Tibial nerve (tissue), 4 donors: ENCODE data around the gene MESP2. TPM values are rescaled to one million over a fixed set of nuclear protein-coding genes. Genes with fewer than 3 reads are reported as not detected.
A peak's percentile ranks its signal among the peaks of the same experiment; 100 is the strongest.

Experiments
- DNase-seq, 2 donors: peaks; one replicate each; pipeline ENCODE4 v3.0.0-alpha.2; 2019; ENCODE audit warnings: low spot score in 2 of 2
- H3K27ac ChIP-seq, 4 donors: fragments of 200-600 bp; sonication (generic) in 3 of 4; one replicate each; pipeline ENCODE4 v1.5.1; 2017 to 2019; ENCODE audit warnings: mild to moderate bottlenecking in 1 of 4
- H3K27me3 ChIP-seq, 2 donors: fragments of 200-600 bp; sonication (generic) in 1 of 2; one replicate each; pipeline versions ENCODE4 v1.5.1 to v1.6.0; 2017 to 2019
- H3K36me3 ChIP-seq, 3 donors: fragments of 200-600 bp; sonication (generic); one replicate each; pipeline ENCODE4 v1.5.1; 2018 to 2019
- H3K4me1 ChIP-seq, 4 donors: fragments of 200-600 bp; sonication (generic) in 3 of 4; one replicate each; pipeline ENCODE4 v1.5.1; 2017 to 2019
- H3K4me3 ChIP-seq, 4 donors: fragments of 200-600 bp; sonication (generic) in 3 of 4; one replicate each; pipeline ENCODE4 v1.5.1; 2017 to 2019; ENCODE audit warnings: mild to moderate bottlenecking in 1 of 4, moderate library complexity in 1 of 4
- H3K9me3 ChIP-seq, 4 donors: fragments of 200-600 bp; sonication (generic) in 3 of 4; one replicate each; pipeline ENCODE4 v1.5.1; 2017 to 2019
- EP300 ChIP-seq, 2 donors: sonication (generic); formaldehyde crosslinking; IDR thresholded peaks; one replicate each; pipeline ENCODE4 v1.6.1; 2017; ENCODE audit warnings: antibody characterized with exemption in 2 of 2, mild to moderate bottlenecking in 1 of 2
- POLR2A ChIP-seq, 2 donors: fragments of 450-650 bp; IDR thresholded peaks; one replicate each; pipeline ENCODE4 v1.6.1; 2017; ENCODE audit warnings: antibody characterized with exemption in 2 of 2, mild to moderate bottlenecking in 2 of 2, moderate library complexity in 2 of 2
- WGBS, 2 donors: methylation state at CpG; one replicate each; pipeline ENCODE4 v1.1.5; 2018; 5-methylcytosine and 5-hydroxymethylcytosine counted together
- total RNA-seq, 4 donors: library from RNA; depleted of rRNA; stranded (reverse); fragments of >200 nt; gene quantifications; one replicate each; pipeline ENCODE4 v1.1.0, GENCODE V29; 2016
- TF ChIP-seq, protein P1 (sequence below), 5 experiments: fragments of 200-600 bp in 3 of 5; fragments of 450-650 bp in 2 of 5; sonication (generic) in 3 of 5; IDR thresholded peaks; one replicate each; pipeline ENCODE4 v1.5.1; 2016 to 2019; ENCODE audit warnings: antibody characterized with exemption in 5 of 5, mild to moderate bottlenecking in 3 of 5, moderate library complexity in 2 of 5

The MESP2 gene
- total RNA-seq, 4 donors from 2014 or later = 1.5 TPM; not detected in 3

DNA sequence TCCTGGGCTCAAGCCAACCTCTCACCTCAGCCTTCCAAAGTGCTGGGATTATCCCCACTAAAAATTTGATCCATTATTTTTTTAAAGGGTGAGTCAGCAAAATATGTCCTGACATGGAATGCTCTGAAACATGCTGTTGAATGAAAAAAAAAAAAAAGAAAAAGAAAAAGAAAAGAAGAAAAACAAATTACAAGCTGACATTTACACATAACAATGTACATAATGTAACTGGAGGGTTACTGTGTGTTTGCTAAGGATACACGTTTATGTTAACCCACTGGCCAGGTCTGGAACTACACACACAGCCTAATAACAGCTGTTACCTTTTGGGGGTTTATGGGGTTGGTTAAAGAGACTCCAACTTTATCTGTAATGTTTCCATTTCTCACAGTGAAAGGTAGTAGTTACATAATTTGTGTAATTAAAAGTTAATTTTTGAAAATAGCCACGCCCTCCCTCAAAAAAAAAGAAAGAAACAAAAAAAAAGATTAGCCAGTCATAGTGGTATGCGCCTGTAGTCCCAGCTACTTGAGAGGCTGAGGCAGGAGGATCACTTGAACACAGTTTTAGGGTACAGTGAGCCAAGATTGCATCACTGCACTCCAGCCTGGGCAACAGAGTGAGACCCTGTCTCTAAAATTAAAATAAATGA, 3.1 kb upstream of the MESP2 start:
- no peak overlapping the region for H3K27ac ChIP-seq
- 66 to 67% methylated on average over 3 of the region's 3 CpGs for WGBS, 2 donors

DNA sequence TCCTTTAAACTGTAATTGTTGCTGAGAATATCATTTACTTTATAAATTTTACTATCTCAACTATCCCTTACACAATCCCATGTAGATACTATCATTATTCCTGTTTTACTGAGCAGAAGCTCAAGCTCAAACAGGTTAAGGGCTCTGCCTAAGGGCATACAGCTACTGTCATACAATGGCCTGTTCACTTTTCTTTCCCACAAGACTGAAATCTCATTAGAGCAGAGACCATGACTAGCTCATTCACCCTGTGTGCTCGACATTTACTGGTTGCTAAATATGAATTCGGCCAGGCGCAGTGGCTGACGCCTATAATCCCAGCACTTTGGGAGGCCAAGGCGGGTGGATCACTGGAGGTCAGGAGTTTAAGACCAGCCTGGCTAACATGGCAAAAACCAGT, 1.6 kb upstream of the MESP2 start:
- no peak overlapping the region for H3K27ac ChIP-seq
- DNase-seq = no peak
- no peaks in the 10 kb centered on the region for H3K27me3 ChIP-seq
- 88 to 90% methylated on average over 5 of the region's 5 CpGs for WGBS, 2 donors
- no peaks in the 10 kb centered on the region for H3K36me3 ChIP-seq
- no peaks in the 10 kb centered on the region for H3K9me3 ChIP-seq
- TF ChIP-seq, protein P1, sequence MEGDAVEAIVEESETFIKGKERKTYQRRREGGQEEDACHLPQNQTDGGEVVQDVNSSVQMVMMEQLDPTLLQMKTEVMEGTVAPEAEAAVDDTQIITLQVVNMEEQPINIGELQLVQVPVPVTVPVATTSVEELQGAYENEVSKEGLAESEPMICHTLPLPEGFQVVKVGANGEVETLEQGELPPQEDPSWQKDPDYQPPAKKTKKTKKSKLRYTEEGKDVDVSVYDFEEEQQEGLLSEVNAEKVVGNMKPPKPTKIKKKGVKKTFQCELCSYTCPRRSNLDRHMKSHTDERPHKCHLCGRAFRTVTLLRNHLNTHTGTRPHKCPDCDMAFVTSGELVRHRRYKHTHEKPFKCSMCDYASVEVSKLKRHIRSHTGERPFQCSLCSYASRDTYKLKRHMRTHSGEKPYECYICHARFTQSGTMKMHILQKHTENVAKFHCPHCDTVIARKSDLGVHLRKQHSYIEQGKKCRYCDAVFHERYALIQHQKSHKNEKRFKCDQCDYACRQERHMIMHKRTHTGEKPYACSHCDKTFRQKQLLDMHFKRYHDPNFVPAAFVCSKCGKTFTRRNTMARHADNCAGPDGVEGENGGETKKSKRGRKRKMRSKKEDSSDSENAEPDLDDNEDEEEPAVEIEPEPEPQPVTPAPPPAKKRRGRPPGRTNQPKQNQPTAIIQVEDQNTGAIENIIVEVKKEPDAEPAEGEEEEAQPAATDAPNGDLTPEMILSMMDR (IDR thresholded peaks at IDR 0.05) = no peak
- TF ChIP-seq POLR2A (IDR thresholded peaks at IDR 0.05) = no peak
- TF ChIP-seq EP300 (IDR thresholded peaks at IDR 0.05) = no peak
- no peak overlapping the region for H3K4me3 ChIP-seq
- H3K4me1 ChIP-seq = peaks cover 0 to 18% (median 6%) of the 10 kb centered on the region in 4 donors

More for the DNA sequence above, 3.1 kb upstream of the MESP2 start:
- H3K9me3 ChIP-seq = no peaks in the 10 kb centered on the region
- peaks cover 0 to 18% (median 6%) of the 10 kb centered on the region in 4 donors for H3K4me1 ChIP-seq
- H3K4me3 ChIP-seq = no peak overlapping the region
- DNase-seq = no peak
- H3K36me3 ChIP-seq = no peaks in the 10 kb centered on the region
- no peaks in the 10 kb centered on the region for H3K27me3 ChIP-seq
- TF ChIP-seq, protein P1 (IDR thresholded peaks at IDR 0.05) = peak in 1 of 5 experiments; percentile 4
- TF ChIP-seq POLR2A (IDR thresholded peaks at IDR 0.05) = no peak

DNA sequence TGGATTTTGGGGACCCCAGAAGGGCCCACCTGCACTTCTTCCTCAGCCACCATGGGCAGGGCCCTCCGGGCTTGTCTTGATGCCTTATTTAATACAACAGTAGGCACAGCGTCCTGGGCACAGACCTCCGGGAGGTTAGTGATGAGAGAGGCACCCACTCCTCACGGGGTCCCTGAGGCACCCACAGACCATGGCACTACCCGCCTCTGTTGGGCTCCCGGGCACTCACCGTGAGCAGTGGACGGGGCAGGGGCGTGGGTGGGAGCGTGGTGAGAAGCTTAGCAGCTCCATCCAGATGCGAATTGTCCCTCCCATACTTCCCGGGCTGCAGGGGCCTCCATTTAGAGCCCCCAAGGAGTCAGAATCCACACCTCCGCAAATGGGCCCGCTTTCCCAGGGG, 317 bp upstream of the MESP2 start:
- peak overlapping the region; percentile 31 to 57 (median 50) for H3K4me3 ChIP-seq
- 70 to 75% methylated on average over 10 to 11 of the region's 14 CpGs for WGBS, 2 donors
- peak overlapping the region in 1 of 4 donors; percentile 74 for H3K27ac ChIP-seq

DNA sequence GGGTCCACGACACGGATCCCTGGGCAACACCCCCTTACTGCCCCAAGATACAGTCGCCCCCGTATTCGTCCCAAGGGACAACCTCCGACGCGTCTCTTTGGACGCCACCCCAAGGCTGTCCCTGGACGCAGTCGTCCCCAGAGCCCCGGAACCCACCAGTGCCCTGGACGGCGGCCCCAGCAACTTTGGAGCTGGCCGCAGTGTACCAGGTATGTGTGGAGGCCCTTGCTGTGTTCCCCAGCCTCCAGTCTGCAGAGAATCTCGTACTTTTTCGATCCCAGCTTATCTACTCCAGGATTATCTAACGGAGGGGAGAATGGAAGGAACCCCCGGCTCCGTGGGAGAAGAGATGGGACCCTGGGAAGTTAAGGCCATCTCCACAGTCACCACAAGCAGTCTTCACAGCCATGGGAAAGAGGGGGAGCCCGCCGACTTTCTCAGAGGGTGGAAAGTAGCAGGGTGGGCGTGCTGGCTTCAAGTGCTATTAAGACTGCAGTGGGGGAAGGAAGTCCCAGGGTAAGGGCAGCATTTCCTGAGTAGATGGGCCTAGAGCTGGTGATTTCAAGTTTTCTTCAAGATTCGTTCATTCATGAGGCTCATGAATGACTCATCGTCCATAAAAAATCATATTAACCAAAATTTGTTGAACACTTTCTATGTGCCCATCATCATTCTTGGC, 1.1 kb downstream of the MESP2 start:
- Histone ChIP-seq H3K27me3 (no peaks in the 10 kb centered on the region), H3K4me3 (peak overlapping the region; percentile 31 to 57 (median 50)), H3K9me3 (no peaks in the 10 kb centered on the region), H3K27ac (peak overlapping the region in 2 of 4 donors; percentile 60 to 74), H3K4me1 (peaks cover 0 to 18% (median 6%) of the 10 kb centered on the region in 4 donors), H3K36me3 (no peaks in the 10 kb centered on the region)
- DNase-seq = no peak
- WGBS, 2 donors = 66 to 76% methylated on average over 11 to 24 of the region's 25 CpGs
- TF ChIP-seq, protein P1 (IDR thresholded peaks at IDR 0.05) = no peak
- no peak for TF ChIP-seq POLR2A (IDR thresholded peaks at IDR 0.05)
- no peak for TF ChIP-seq EP300 (IDR thresholded peaks at IDR 0.05)

More for the DNA sequence above, 317 bp upstream of the MESP2 start:
- no peaks in the 10 kb centered on the region for H3K27me3 ChIP-seq
- peaks cover 0 to 18% (median 6%) of the 10 kb centered on the region in 4 donors for H3K4me1 ChIP-seq
- no peaks in the 10 kb centered on the region for H3K9me3 ChIP-seq
- no peaks in the 10 kb centered on the region for H3K36me3 ChIP-seq
- TF ChIP-seq EP300 (IDR thresholded peaks at IDR 0.05) = no peak
- TF ChIP-seq, protein P1 (IDR thresholded peaks at IDR 0.05) = no peak
- TF ChIP-seq POLR2A (IDR thresholded peaks at IDR 0.05) = no peak
- no peak for DNase-seq

DNA sequence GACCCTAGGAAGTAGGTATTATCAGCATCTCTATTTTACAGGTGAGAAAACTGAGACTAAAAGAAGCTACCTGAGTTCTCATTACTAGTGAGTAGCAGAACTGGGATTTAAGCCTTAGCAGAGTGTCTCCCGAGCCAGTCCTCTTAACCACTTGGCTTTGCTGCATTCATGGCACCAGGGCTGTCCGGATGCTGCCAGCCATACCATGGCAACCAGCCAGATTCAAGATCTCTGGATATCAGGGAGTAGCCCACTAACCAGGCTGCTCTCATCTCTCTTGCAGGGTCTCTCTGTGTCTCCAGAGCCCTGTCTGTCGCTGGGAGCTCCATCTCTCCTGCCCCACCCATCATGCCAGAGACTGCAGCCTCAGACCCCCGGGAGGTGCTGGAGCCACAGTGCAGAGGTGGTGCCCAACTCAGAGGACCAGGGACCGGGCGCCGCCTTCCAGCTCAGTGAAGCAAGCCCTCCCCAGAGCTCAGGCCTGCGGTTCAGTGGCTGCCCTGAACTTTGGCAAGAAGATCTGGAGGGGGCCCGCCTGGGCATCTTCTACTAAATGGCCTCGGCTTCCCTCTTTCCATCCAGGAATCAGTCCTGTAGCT, 1.7 kb downstream of the MESP2 start:
- Histone ChIP-seq H3K4me1 (peaks cover 0 to 18% (median 6%) of the 10 kb centered on the region in 4 donors), H3K36me3 (no peaks in the 10 kb centered on the region), H3K4me3 (no peak overlapping the region), H3K27me3 (no peaks in the 10 kb centered on the region), H3K9me3 (no peaks in the 10 kb centered on the region), H3K27ac (no peak overlapping the region)
- DNase-seq = no peak
- WGBS, 2 donors = 82 to 83% methylated on average over 10 of the region's 10 CpGs
- TF ChIP-seq, protein P1 (IDR thresholded peaks at IDR 0.05) = no peak
- TF ChIP-seq POLR2A (IDR thresholded peaks at IDR 0.05) (no peak), EP300 (IDR thresholded peaks at IDR 0.05) (no peak)
